GM12891 (cell line): ENCODE data around the gene TRIO.

Experiments used
- PAX5 ChIP-seq: IDR thresholded peaks from 2 replicates; pipeline ENCODE4 v1.6.1; 2011; ENCODE audit warnings: low read length, moderate library complexity, mild to moderate bottlenecking; ENCODE audit not compliant: insufficient read depth, severe bottlenecking
- POLR2A ChIP-seq: IDR thresholded peaks from 2 replicates; pipeline ENCODE4 v1.6.1; 2011; ENCODE audit warnings: low read depth, low read length, control low read depth
- TAF1 ChIP-seq: IDR thresholded peaks from 2 replicates; pipeline ENCODE4 v1.6.1; 2011; ENCODE audit warnings: low read depth, low read length, control low read depth

DNA sequence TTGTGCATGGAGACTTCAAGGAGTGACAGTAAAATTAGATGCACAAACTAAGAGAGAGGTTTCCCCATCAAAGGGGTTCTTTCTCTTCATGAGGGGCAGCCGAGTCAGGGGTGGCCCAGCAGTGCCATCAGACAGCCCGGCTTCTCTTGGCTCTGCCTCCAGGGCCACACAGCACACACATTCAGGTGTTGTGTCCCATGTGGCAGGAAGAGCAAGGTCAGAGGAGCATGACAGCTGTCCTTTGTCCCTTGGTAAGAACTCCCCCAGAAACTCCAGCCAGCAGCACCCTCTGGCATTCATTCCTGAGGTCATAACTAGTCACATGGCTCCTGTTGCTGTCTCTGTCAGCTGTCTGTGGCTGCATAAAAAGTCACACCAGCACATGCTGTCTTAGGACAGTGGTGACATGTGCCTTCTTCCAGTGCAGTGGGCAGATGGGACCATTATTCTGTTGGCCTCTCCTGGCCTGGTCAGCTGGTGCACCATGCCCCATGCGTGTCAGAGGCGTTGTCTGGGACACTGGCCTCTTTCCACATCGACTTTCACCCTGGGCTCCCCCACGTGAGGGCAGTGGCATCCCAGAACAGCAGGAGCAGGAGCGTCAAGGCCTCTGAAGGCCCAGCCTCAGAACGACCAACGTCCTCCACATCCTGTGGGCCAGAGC lies 360.0 kb downstream of the TRIO start:
- TF ChIP-seq POLR2A = no peak
- TF ChIP-seq PAX5 = no peak
- TF ChIP-seq TAF1 = no peak
